ENCODE measurements around the gene ZNF597. TPM values are rescaled to one million over a fixed set of nuclear protein-coding genes. Genes with fewer than 3 reads are reported as not detected.
A peak's percentile ranks its signal among the peaks of the same experiment; 100 is the strongest.

The ZNF597 gene
- total RNA-seq (1 to 10 TPM; 3.3 to 4.2 TPM), polyA plus RNA-seq (1 to 10 TPM; 1.5 TPM)
- long read RNA-seq, donor 1, full-length matches to known transcripts = 2 of 2 reads
- long read RNA-seq, donor 1, partial matches to known transcripts = 0 of 2 reads
- long read RNA-seq, donor 1, other reads (novel, unspliced or antisense) = 0 of 2 reads
- long read RNA-seq, donor 2 = 0 reads
- long read RNA-seq, donor 3, full-length matches to known transcripts = 1 of 1 reads
- long read RNA-seq, donor 3, partial matches to known transcripts = 0 of 1 reads
- long read RNA-seq, donor 3, other reads (novel, unspliced or antisense) = 0 of 1 reads
- long read RNA-seq, donor 4, partial matches to known transcripts = 8 of 8 reads
- long read RNA-seq, donor 4, other reads (novel, unspliced or antisense) = 0 of 8 reads
- long read RNA-seq, donor 5, full-length matches to known transcripts = 1 of 1 reads
- long read RNA-seq, donor 5, partial matches to known transcripts = 0 of 1 reads
- long read RNA-seq, donor 5, other reads (novel, unspliced or antisense) = 0 of 1 reads

DNA sequence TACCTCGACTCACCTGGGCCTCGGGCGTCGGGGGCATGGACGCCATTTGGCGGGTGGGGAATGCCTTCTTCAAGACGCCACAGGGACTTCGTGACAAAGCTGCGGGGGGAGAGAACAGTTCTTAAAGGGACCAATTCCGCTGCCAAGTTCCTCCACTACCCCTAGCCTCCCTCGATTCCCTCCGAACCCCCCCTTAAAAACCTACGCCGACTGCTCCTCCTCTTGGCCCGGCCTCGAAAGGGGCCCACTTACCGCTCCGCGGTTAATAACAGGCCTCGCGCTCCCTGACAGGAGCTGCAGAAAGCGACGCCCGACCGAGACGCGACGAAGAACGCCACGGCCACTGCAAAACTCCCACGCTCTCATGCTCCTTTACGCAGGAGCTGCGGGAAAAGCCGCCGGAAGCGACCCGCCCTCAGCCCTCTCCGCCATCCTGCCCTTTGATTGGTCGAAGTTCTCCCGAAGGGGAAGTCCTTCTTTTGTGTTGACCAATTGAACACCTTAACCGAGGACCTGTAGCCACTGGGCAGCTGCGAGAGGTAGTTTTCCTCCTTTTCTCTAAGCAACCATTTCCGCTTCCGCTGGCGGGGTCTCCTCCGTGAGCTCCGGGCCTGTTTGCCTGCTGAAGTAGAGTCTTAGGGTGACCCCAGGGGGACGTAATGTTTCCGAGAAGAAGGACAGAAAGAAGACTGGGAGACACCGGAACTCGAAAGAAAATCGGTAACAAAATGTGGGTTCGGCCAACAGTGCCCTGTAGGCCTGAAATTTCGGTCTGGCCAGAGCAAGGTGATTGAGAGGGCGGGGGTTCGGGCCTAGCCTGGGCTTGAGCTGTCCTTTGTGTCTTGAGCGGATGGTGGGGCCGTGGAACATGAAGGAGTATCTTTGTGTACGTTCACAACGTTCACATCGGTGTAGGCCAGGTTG lies at the start of gene ZNF597, which contains the start of gene NAA60:
Gene ZNF597 (minus strand): TSS at position 397 of the 924 bp plus-strand sequence. CDS start 351 bp downstream, at position 46.
Gene NAA60 (plus strand): TSS at position 573 of the 924 bp plus-strand sequence. CDS start 32,548 bp downstream, outside the sequence.
- peaks cover 0 to 13% (median 8%) of the 10 kb centered on the region in 4 donors for H3K36me3 ChIP-seq (ENCODE audit: control insufficient read depth in 4 of 4, insufficient read depth in 4 of 4, low read length in 4 of 4)
- 40 to 42% methylated on average over 61 of the region's 61 CpGs for WGBS, 2 donors

GRCh38 chr16:3492356-3492755 lies 49.1 kb upstream of the ZNF597 start:
- WGBS, 2 donors = 85 to 99% methylated on average over 10 of the region's 10 CpGs
- H3K4me1 ChIP-seq (ENCODE audit: control insufficient read depth in 5 of 5, insufficient read depth in 5 of 5, low read length in 5 of 5) = peaks cover 0 to 4% (median 0%) of the 10 kb centered on the region in 5 donors
- DNase-seq (no peak), ATAC-seq (ENCODE audit: insufficient read depth, low FRiP score) (no peak)
- no peak overlapping the region for H3K9ac ChIP-seq (ENCODE audit: insufficient read depth in 1 of 2, low read length in 2 of 2)
- no peaks in the 10 kb centered on the region for H3K27me3 ChIP-seq (ENCODE audit: control insufficient read depth in 3 of 3, insufficient read depth in 3 of 3, low read length in 2 of 3)
- no peak overlapping the region for H3K4me3 ChIP-seq
- H3K36me3 ChIP-seq (ENCODE audit: control insufficient read depth in 4 of 4, insufficient read depth in 4 of 4, low read length in 4 of 4) = peaks cover 0 to 6% (median 0%) of the 10 kb centered on the region in 4 donors
- TF ChIP-seq, protein P1, sequence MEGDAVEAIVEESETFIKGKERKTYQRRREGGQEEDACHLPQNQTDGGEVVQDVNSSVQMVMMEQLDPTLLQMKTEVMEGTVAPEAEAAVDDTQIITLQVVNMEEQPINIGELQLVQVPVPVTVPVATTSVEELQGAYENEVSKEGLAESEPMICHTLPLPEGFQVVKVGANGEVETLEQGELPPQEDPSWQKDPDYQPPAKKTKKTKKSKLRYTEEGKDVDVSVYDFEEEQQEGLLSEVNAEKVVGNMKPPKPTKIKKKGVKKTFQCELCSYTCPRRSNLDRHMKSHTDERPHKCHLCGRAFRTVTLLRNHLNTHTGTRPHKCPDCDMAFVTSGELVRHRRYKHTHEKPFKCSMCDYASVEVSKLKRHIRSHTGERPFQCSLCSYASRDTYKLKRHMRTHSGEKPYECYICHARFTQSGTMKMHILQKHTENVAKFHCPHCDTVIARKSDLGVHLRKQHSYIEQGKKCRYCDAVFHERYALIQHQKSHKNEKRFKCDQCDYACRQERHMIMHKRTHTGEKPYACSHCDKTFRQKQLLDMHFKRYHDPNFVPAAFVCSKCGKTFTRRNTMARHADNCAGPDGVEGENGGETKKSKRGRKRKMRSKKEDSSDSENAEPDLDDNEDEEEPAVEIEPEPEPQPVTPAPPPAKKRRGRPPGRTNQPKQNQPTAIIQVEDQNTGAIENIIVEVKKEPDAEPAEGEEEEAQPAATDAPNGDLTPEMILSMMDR (IDR thresholded peaks at IDR 0.05; ENCODE audit: control extremely low read depth, extremely low read depth) = no peak
- H3K9me3 ChIP-seq (ENCODE audit: control insufficient read depth in 4 of 4, insufficient read depth in 3 of 4, low read length in 3 of 4) = no peaks in the 10 kb centered on the region
- no peak overlapping the region for H3K27ac ChIP-seq (ENCODE audit: low read depth in 1 of 2, low read length in 1 of 2)

More for the DNA sequence above, at the start of gene ZNF597, which contains the start of gene NAA60:
- TF ChIP-seq, protein P1 (IDR thresholded peaks at IDR 0.05; ENCODE audit: control extremely low read depth, extremely low read depth) = no peak
- Histone ChIP-seq H3K27ac (ENCODE audit: low read depth in 1 of 2, low read length in 1 of 2) (peak within 1 kb of the TSS; percentile 77 to 85), H3K4me1 (ENCODE audit: control insufficient read depth in 5 of 5, insufficient read depth in 5 of 5, low read length in 5 of 5) (no peaks in the 10 kb centered on the region), H3K4me3 (peak within 1 kb of the TSS; percentile 51), H3K9ac (ENCODE audit: insufficient read depth in 1 of 2, low read length in 2 of 2) (peak within 1 kb of the TSS; percentile 8 to 68), H3K27me3 (ENCODE audit: control insufficient read depth in 3 of 3, insufficient read depth in 3 of 3, low read length in 2 of 3) (no peaks in the 10 kb centered on the region), H3K9me3 (ENCODE audit: control insufficient read depth in 4 of 4, insufficient read depth in 3 of 4, low read length in 3 of 4) (peaks cover 0 to 11% (median 1%) of the 10 kb centered on the region in 4 donors)
- ATAC-seq (ENCODE audit: insufficient read depth, low FRiP score) (peak; percentile 96), DNase-seq (peak; percentile 89 to 95 (median 94))

DNA sequence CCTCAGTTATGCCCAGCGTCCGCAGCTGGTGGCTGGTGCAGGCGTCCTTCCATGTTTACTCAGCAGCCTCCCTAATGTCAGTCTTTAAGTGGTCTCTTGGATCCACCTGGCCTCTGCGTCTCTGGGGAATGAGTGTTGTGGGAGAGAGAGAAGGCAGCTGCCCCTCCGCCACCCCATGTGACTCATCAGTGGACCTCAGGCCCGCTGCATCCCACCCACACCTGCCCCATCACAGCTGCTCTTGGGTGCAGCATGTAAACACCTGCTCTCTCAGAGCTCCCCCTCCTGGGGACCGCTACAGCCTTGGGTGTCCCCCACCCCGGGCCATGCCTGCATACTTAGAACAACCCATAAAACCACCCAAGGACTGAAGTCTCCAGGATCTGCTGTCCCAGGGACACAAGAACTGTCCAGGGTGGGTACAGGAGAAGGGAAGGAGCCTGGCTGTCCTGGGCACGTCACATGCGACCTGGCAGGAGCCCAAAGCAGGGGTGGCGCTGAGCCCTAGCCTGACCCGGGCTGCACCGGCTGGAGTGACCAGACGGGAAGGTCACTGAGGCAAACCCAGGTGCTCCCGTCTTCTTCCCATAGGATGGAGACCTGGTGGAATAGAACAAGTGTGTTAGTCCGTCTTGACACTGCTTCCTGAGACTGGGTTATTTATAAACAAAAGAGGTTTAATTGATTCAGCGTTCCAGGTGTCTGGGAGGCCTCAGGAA lies 47.8 kb upstream of the ZNF597 start:
- 50 to 60% methylated on average over 17 of the region's 17 CpGs for WGBS, 2 donors
- Histone ChIP-seq H3K36me3 (ENCODE audit: control insufficient read depth in 4 of 4, insufficient read depth in 4 of 4, low read length in 4 of 4) (peaks cover 0 to 15% (median under 1%) of the 10 kb centered on the region in 4 donors), H3K9ac (ENCODE audit: insufficient read depth in 1 of 2, low read length in 2 of 2) (no peak overlapping the region), H3K27ac (ENCODE audit: low read depth in 1 of 2, low read length in 1 of 2) (no peak overlapping the region), H3K4me3 (no peak overlapping the region), H3K9me3 (ENCODE audit: control insufficient read depth in 4 of 4, insufficient read depth in 3 of 4, low read length in 3 of 4) (no peaks in the 10 kb centered on the region), H3K4me1 (ENCODE audit: control insufficient read depth in 5 of 5, insufficient read depth in 5 of 5, low read length in 5 of 5) (peaks cover 0 to 4% (median 0%) of the 10 kb centered on the region in 5 donors), H3K27me3 (ENCODE audit: control insufficient read depth in 3 of 3, insufficient read depth in 3 of 3, low read length in 2 of 3) (no peaks in the 10 kb centered on the region)
- TF ChIP-seq, protein P1 (IDR thresholded peaks at IDR 0.05; ENCODE audit: control extremely low read depth, extremely low read depth) = no peak
- no peak for ATAC-seq (ENCODE audit: insufficient read depth, low FRiP score)
- DNase-seq = peak in 1 of 3 donors; percentile 10

All from lung (tissue), 16 donors.